Uterus (tissue), 4 donors: Measurements from ENCODE around the gene ADARB1. TPM values are rescaled to one million over a fixed set of nuclear protein-coding genes. Genes with fewer than 3 reads are reported as not detected.

Source experiments
- DNase-seq, 2 donors: peaks; one replicate each; pipeline ENCODE4 v3.0.0-alpha.2; 2019 to 2020
- H3K27ac ChIP-seq, 2 donors: fragments of 200-600 bp; sonication (generic); 1 replicate in 1 of 2; 2 replicates in 1 of 2; pipeline ENCODE4 v1.5.1; 2016 to 2018
- H3K27me3 ChIP-seq, 2 donors: fragments of 200-600 bp; sonication (generic); one replicate each; pipeline ENCODE4 v1.5.1; 2018 to 2019; ENCODE audit warnings: control low read depth in 1 of 2
- H3K36me3 ChIP-seq, 2 donors: fragments of 200-600 bp; sonication (generic); one replicate each; pipeline ENCODE4 v1.5.1; 2019; ENCODE audit warnings: control low read depth in 1 of 2
- H3K4me1 ChIP-seq, 2 donors: fragments of 200-600 bp; sonication (generic); one replicate each; pipeline ENCODE4 v1.5.1; 2018 to 2019; ENCODE audit warnings: control low read depth in 1 of 2
- H3K4me3 ChIP-seq, 2 donors: fragments of 200-600 bp; sonication (generic); 1 replicate in 1 of 2; 2 replicates in 1 of 2; pipeline ENCODE4 v1.5.1; 2018 to 2019; ENCODE audit warnings: mild to moderate bottlenecking in 1 of 2
- H3K9me3 ChIP-seq, 2 donors: fragments of 200-600 bp; sonication (generic); one replicate each; pipeline ENCODE4 v1.5.1; 2019; ENCODE audit warnings: control low read depth in 1 of 2
- POLR2A ChIP-seq, 2 donors: fragments of 450-650 bp; IDR thresholded peaks; one replicate each; pipeline ENCODE4 v1.6.1; 2016; ENCODE audit warnings: antibody characterized with exemption in 2 of 2, mild to moderate bottlenecking in 1 of 2, moderate library complexity in 1 of 2
- intact Hi-C: fragments of 100-400 bp; cut with DNase I; formaldehyde crosslinking; loops from one replicate; pipeline ENCODE4 v1.15.1; 2023; ENCODE audit warnings: low total_unique reads
- total RNA-seq, 4 donors: library from RNA; depleted of rRNA in 3 of 4; stranded (reverse); fragments of >200 nt in 3 of 4; gene quantifications; one replicate each; pipeline versions ENCODE4 v1.1.0 to v1.2.4, GENCODE V29; 2014 to 2023
- TF ChIP-seq, protein P1 (sequence below), 4 experiments: fragments of 200-600 bp in 2 of 4; fragments of 450-650 bp in 2 of 4; sonication (generic) in 2 of 4; IDR thresholded peaks; one replicate each; pipeline ENCODE4 v1.5.1; 2016 to 2019; ENCODE audit warnings: antibody characterized with exemption in 4 of 4, mild to moderate bottlenecking in 2 of 4, moderate library complexity in 1 of 4
- donor health status: DM: yes; HTN: yes; CAD: no.

Gene ADARB1
- total RNA-seq, 4 donors from 2014 or later = 21.8 to 69.6 (median 43.3) TPM

DNA sequence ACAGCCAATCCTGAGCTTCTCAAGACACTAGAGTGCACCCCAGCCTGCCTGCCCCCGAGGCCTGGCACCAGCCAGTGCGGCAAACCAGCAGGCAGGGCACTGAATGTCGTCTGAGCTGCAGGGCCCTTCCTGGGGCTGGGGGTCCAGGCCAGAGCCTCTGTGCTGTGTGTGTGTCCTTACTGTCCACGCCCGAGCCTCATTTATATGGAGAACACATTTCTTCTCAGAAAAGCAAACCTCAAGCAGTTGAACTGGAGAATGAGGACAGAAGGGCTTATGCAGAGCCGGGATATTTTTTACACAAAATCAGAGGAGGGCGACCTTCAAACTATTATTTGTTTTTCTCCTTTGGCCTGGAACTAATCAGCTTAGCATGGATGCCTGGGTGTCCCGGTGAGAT lies 160.6 kb downstream of the ADARB1 start:
- intact Hi-C loops = no loop called here
- Histone ChIP-seq H3K4me1 (no peaks in the 10 kb centered on the region), H3K9me3 (no peaks in the 10 kb centered on the region), H3K36me3 (no peaks in the 10 kb centered on the region), H3K27ac (no peak overlapping the region), H3K4me3 (no peak overlapping the region), H3K27me3 (no peaks in the 10 kb centered on the region)
- no peak for DNase-seq
- TF ChIP-seq, protein P1, sequence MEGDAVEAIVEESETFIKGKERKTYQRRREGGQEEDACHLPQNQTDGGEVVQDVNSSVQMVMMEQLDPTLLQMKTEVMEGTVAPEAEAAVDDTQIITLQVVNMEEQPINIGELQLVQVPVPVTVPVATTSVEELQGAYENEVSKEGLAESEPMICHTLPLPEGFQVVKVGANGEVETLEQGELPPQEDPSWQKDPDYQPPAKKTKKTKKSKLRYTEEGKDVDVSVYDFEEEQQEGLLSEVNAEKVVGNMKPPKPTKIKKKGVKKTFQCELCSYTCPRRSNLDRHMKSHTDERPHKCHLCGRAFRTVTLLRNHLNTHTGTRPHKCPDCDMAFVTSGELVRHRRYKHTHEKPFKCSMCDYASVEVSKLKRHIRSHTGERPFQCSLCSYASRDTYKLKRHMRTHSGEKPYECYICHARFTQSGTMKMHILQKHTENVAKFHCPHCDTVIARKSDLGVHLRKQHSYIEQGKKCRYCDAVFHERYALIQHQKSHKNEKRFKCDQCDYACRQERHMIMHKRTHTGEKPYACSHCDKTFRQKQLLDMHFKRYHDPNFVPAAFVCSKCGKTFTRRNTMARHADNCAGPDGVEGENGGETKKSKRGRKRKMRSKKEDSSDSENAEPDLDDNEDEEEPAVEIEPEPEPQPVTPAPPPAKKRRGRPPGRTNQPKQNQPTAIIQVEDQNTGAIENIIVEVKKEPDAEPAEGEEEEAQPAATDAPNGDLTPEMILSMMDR (IDR thresholded peaks at IDR 0.05) = no peak
- no peak for TF ChIP-seq POLR2A (IDR thresholded peaks at IDR 0.05)

DNA sequence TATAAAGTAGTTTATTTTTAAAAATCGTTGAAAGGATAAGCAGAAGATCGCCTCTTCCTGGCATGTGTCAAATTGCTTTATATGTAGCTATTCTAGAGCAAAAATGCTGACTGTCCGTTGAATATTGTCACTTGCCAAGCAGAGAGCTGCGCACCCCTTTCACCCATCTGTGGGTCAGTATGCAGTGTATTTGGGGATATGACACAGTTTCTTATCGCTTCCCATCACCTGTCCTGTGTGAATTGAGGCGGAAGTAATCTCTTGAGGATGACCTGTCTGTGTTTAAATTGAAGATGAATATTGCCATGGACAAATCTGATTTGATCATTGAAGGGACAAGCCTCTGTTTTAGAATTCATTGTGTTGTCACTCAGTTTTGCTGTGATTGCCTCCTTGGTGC lies 161.1 kb downstream of the ADARB1 start:
- no peak overlapping the region for H3K27ac ChIP-seq
- H3K4me1 ChIP-seq = no peaks in the 10 kb centered on the region
- no peak overlapping the region for H3K4me3 ChIP-seq
- TF ChIP-seq, protein P1 (IDR thresholded peaks at IDR 0.05) = no peak
- no peak for TF ChIP-seq POLR2A (IDR thresholded peaks at IDR 0.05)
- no peaks in the 10 kb centered on the region for H3K9me3 ChIP-seq
- no peak for DNase-seq
- no peaks in the 10 kb centered on the region for H3K36me3 ChIP-seq
- H3K27me3 ChIP-seq = no peaks in the 10 kb centered on the region
- intact Hi-C loops = no loop called here

DNA sequence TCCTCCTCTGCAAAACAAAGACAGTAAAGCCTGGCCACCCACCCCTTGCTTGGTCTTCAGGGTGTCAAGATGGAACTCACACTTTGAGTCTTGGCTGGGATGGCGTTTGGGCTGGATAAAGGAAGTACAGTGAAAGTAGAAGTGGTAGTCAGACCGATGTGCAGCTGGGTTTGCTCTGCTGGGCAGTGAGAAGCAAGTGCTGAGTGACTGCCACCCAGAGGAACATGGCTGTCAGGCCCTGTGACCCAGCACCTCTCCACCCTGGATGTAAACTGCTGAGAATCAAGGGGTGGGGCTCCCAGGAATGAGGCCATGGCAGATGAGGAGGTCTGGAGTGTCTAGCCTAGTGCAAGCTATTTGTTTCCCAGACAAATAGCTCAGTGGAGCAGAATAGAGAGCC lies 162.1 kb downstream of the ADARB1 start:
- TF ChIP-seq, protein P1 (IDR thresholded peaks at IDR 0.05) = no peak
- TF ChIP-seq POLR2A (IDR thresholded peaks at IDR 0.05) = no peak
- Histone ChIP-seq H3K36me3 (no peaks in the 10 kb centered on the region), H3K27me3 (no peaks in the 10 kb centered on the region), H3K4me3 (no peak overlapping the region), H3K9me3 (no peaks in the 10 kb centered on the region), H3K27ac (no peak overlapping the region), H3K4me1 (no peaks in the 10 kb centered on the region)
- intact Hi-C loops = no loop called here
- no peak for DNase-seq

DNA sequence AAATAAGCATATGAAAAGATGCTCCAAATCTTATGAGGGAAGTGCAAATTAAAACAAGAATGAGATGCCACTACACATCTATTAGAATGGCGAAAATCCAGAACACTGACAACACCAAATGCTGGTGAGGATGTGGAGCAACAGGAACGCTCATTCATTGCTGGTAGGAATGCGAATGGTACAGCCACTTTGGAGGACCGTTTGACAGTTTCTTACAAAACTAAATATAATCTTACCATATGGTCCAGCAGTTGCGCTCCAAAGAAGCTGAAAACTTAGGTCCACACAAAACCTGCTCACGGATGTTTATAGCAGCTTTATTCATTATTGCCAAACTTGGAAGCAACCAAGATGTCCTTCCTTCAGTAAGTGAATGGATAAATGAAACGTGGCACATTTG lies 163.0 kb downstream of the ADARB1 start:
- H3K4me3 ChIP-seq = no peak overlapping the region
- TF ChIP-seq, protein P1 (IDR thresholded peaks at IDR 0.05) = no peak
- TF ChIP-seq POLR2A (IDR thresholded peaks at IDR 0.05) = no peak
- no peaks in the 10 kb centered on the region for H3K36me3 ChIP-seq
- no peak overlapping the region for H3K27ac ChIP-seq
- intact Hi-C loops = no loop called here
- no peaks in the 10 kb centered on the region for H3K27me3 ChIP-seq
- H3K4me1 ChIP-seq = no peaks in the 10 kb centered on the region
- peaks cover 0 to under 1% of the 10 kb centered on the region in 2 donors for H3K9me3 ChIP-seq
- DNase-seq = no peak

DNA sequence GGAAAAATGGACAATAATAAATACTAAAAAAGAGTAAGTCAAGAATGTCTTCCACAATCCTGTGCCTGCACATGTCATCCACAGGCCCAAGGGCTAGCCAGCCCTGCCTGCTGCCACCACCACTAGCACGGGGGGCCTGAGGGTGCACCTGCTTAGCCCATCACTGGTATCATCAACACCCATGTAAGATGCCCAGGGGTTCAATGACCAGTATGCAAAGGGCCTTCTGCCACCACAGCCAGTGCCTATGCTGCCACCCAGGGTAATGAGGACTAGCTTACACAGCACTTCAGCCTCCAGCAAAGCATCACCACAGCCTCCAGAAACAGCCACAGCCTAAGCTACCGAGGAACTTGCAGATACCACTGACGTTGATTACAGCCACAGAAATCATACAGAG lies 167.0 kb downstream of the ADARB1 start:
- no peak for DNase-seq
- no peak for TF ChIP-seq POLR2A (IDR thresholded peaks at IDR 0.05)
- TF ChIP-seq, protein P1 (IDR thresholded peaks at IDR 0.05) = no peak
- intact Hi-C loops = no loop called here
- H3K36me3 ChIP-seq = no peaks in the 10 kb centered on the region
- H3K27ac ChIP-seq = no peak overlapping the region
- H3K27me3 ChIP-seq = no peaks in the 10 kb centered on the region
- H3K4me3 ChIP-seq = no peak overlapping the region
- no peaks in the 10 kb centered on the region for H3K4me1 ChIP-seq
- H3K9me3 ChIP-seq = peaks cover 0 to 10% of the 10 kb centered on the region in 2 donors
